Activated CD4-positive, alpha-beta T cell treated with anti-CD3 and anti-CD28 coated beads for 48 hours (primary cell): ENCODE data around the gene STX1A.

Source experiments
- DNase-seq: peaks from one replicate; pipeline ENCODE4 v3.0.0-alpha.2; 2020

Gene STX1A

DNA sequence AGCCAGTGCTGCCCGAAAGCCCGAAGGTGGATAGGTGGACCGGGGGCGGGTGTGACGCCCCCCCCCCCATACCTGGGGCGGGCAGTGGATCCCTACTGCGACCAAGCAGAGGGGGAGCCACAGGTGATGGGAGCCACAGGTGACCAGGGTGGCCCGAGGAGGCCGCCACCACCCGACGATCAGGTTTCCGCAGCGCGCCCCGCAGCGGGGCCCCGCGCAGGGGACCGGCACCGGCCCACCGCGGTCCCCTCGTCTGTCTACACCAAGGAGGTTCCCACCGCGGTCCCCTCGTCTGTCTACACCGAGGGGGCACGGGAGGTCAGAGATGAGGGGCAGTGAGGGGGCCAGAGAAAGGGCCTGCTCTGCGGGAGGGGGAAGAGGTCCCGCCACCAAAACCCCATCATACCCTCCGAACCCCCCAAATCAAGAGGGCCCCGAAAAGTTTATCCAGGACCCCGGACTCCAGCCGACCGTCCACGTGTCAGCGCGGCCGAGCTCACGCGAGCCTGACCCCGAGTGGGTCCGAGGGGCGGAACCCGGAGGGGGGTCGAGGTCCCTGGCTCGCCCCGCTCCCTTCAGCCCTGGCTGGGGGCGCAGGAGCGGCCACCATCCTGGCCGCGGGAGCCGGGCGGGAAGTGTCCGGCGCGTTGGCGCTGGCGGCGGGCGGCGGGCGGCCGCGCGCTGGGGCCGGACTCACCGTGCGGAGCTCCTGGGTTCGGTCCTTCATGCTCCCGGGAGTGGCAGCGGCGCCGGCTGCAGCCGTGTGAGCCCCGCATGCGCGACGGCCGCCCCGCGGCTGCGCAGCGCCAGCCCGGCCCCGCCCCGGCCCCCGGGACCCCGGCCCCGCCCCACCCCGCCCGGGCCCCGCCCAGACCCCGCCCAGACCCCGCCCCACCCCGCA, at the start of gene STX1A:
TSS of gene STX1A (minus strand) at position 765 of the 901 bp plus-strand sequence. CDS start at position 727, 38 bp downstream.
- DNase-seq, result peak; percentile 77

- DNase-seq, result no peak
Observed at GRCh38 chr7:73768641-73769480, 49.4 kb upstream of the STX1A start.

DNA sequence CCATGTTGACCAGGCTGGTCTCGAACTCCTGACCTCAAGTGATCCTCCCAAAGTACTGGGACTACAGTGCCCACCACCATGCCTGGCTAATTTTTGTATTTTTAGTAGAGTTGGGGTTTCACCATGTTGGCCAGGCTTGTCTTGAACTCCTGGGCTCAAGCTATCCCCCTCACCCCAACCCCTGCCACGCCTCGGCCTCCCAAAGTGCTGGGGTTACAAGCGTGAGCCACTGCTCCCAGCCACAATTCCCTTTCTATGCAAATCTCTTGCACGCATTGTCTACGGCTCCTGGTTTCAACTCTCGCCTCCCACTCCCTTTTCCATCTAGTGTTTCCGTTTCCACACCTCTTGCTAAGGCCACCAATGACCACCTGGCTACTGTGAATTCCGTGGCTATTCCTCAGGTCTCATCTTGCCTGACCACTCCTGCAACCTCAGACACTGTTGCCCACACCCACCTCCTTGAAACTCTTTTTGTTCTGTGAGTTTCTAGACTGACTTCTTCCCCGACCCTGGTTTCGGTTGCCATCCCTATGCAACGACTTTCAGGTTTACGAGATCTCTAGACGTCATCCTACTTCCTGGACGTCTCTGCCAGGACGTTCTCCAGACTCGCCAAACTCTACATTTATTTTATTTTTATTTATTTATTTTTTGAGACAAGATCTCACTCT, 47.2 kb upstream of the STX1A start:
- DNase-seq, result no peak

- DNase-seq, result no peak
Observed at GRCh38 chr7:73762659-73762999, 43.2 kb upstream of the STX1A start.

- DNase-seq, result no peak
Observed at GRCh38 chr7:73761854-73762658, 42.6 kb upstream of the STX1A start.

DNA sequence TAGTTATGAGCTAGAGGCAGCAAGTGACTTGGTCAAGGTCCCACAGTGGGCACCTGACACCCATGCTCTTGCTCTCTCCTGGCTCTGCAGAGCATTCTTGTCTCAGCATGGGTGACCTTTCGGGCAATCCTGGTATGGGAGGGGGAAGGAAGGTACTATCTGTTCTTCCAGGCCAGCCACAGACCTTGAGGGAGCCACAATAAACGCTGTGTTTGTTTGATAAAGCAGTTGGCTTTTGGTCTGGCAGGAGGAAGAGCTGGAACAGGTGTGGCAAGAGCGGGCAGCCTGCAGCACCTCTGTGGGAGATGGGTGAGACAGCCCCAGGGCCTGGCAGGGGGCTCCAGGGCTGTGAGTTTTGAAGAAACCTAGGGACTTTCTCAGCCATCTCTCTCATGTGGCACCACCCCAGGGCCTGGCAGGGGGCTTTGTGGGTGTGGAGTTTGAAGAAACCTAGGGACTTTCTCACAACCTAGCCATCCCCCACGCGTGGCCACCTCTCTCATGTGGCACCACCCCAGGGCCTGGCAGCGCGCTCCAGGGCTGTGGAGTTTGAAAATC, 39.2 kb upstream of the STX1A start:
- no peak for DNase-seq

DNA sequence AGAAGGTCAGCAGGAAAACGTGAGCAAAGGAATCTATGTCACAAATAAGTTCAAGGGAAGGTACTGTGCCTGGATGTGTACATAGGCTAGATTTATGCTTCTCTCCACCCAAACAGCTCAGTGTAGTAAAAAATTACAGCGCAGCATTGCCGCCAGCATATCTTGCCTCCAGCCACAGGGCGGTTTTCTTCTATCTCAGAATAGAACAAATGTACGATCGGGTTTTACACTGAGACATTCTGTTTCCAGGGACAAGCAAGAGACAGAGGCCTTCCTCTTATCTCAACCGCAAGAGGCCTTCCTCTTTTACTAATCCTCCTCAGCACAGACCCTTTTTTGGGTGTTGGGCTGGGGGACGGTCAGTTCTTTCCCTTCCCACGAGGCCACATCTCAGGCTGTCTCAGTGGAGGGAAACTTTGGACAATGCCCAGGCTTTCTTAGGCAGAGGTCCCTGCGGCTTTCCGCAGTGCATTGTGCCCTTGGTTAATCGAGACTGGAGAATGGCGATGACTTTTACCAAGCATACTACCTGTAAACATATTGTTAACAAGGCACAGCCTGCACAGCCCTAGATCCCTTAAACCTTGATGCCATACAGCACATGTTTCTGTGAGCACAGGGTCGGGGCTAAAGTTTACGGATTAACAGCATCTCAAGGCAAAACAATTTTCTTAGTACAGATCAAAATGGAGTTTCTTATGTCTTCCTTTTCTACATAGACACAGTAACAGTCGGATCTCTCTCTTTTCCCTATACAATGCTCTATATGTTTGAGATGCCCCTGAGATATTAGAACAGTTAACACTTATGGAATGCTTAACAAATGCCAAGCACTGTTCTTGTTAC, 30.7 kb upstream of the STX1A start:
- DNase-seq, result no peak

- DNase-seq, result no peak
Observed at GRCh38 chr7:73746378-73746777, 26.9 kb upstream of the STX1A start.

DNA sequence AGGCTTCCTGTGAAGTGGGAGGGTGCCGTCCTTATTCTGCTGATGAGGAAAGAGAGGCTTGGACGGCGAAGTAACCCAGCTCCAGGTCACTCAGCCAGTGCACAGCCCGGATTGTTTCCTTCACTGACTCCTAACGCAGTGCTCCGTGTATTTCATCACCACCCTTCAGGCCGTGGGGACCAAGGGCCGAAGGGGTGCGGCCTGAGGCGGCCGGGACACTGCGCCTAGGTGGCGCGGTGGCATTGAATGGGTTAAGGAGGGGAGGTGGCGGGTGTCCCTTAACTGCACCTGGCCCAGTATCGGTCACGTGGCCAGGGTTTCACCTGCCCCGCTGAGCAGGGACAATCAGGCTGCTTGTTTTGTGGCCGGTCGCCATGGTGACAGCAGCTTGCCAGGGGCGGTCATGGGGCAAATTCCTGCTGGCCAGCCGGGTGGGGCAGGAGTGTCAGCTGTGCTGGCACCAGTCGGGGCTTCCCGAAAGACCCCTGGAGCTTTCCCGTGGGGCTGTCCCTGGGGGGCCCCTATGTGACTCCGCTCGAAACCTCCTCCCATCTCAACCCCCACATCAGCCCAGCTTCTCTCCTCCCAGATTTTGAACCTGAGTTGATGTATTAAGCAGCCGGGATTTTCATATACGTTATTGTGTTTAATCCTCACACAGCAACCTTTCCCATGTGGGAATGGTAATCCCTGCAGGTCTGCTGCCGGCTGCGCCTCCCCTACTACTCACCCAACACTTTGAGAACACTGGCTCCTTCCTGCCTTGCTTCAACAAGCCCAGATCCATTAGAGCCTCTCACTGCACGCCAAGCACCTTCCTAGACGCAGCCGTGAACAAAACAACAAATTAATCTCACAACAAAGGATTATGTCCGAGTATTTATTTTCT, 23.5 kb upstream of the STX1A start:
- DNase-seq, result no peak

- DNase-seq, result no peak
Observed at GRCh38 chr7:73742338-73742752, 22.9 kb upstream of the STX1A start.

DNA sequence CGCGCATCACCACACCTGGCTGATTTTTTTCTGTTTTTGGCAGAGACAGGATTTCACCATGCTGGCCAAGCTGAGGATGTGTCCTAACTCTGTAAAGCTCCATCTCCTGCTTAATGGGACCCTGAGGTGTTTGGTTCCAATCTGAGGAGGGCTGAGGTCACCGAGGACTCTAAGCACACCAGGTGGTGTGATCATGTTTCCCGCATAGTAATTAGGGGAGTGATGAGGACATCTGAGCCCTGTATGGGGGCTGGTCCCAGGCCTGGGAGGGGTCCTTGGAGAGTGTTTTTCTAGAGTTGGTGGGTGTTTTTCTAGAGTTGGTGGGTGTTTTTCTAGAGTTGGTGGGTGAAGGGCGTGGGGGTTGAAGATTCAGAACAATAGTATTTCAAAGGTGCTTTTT, 22.1 kb upstream of the STX1A start:
- DNase-seq, result no peak

DNA sequence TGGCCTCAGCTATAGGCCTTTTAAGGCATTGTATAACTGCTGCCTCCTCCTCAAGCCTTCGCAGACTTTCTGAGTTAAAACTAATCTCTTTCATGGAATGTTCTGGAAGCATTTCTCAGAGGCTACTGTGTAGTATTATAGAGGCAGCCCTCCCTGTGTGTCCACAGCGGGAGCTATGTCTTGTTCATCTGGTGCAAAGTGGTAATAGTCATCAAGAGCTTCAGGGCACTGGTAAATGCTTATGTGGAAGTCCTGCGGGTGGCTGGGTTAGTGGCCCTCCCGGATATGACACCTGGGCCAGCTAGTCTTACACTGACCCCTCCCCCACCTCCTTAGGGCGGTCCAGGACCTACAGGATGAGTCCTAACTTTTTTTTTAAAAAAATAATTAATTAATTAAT, 21.3 kb upstream of the STX1A start:
- DNase-seq, result no peak

DNA sequence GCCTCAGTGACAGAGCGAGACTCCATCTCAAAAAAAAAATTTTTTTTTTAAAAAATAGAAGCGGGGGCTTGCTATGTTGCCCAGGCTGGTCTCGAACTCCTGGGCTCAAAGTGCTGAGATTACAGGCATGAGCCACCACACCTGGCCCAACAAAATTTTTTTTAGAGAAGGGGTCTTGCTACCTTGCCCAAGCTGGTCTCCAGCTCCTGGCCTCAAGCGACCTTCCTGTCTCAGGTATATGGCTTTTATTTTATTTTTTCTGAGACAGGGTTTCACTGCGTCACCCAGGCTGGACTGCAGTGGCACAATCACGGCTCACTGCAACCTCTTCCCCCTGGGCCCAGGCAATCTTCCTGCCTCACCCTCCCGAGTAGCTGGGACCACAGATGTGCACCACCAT, 20.7 kb upstream of the STX1A start:
- no peak for DNase-seq

DNA sequence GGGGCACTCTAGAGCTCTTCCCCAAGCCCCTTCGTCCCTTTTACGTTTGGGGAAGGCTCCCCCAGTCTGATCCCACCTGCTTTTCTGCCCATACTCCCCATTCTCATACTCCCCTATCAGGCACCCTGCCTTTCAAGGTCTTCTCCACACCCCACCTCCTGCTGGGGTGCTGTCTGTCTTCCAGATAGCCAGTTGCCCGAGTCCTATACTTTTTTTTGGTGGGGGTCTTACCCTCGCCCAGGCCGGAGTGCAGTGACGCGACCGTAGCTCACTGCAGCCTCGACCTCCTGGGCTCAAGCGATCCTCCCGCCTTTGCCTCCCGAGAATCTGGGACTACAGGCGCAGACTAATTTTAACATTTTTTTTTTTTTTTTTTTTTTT, 19.9 kb upstream of the STX1A start:
- DNase-seq, result no peak

DNA sequence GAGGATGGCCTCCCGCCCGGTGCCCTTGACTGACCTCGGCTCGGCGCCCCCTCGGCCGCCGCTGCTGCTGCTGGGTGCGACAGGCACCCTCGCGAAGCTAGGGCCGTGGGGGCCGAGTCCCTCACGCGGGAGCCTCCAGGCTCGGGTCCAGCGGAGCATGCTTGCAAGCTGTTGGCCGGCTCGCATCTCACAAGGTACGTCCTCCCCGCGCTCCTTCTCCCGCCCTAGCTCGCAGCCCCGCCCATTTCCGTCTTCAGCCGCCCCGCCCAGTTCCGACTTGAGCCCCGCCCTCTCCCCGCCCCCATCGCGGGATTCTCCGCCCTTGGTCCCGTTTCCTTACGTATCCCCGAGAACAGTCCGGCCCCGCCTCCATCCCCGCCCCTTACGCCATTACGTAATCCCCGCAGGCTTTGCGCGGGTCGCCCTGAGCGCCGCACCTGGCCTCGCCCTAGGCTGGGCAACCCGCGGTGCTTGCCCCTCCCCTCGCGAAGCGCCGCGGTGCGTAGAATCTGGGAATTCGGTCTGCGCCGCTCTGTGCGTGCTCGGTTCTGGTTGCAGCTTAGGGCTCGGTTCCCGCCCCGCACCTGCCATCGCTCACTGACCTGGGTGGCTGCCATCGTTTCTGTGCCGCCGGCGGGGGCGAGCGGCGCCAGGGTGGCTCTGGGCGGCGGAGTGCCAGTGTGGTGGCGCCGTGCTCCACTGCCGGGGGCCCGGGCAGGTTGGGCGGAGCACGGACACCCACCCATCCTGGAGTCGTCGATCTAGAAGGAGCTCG, 19.3 kb upstream of the STX1A start, which contains the start of gene ABHD11:
TSS of gene ABHD11 (minus strand) at position 191 of the 775 bp plus-strand sequence. CDS start at position 159, 32 bp downstream.
- peak; percentile 99 for DNase-seq

DNA sequence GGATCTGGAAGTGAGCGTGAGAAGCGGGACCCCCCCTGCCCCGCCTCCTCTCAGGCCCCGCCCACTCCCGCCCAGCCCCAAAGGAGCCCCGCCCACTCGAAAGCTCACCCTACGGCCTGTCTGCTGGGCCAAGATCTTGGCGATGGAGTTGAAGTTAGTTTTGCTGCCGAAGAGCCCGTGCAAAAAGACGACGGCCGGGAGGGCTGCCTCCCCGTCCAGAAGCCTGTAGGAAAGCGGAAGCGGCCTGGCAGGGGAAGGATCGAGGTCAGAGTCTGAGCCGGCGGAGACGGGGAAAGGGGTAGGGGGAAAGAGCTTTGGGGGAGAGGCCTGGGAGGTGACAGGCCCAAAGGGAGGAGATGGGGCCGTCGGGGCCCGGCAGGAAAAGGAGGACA, 18.7 kb upstream of the STX1A start:
- peak; percentile 69 for DNase-seq

DNA sequence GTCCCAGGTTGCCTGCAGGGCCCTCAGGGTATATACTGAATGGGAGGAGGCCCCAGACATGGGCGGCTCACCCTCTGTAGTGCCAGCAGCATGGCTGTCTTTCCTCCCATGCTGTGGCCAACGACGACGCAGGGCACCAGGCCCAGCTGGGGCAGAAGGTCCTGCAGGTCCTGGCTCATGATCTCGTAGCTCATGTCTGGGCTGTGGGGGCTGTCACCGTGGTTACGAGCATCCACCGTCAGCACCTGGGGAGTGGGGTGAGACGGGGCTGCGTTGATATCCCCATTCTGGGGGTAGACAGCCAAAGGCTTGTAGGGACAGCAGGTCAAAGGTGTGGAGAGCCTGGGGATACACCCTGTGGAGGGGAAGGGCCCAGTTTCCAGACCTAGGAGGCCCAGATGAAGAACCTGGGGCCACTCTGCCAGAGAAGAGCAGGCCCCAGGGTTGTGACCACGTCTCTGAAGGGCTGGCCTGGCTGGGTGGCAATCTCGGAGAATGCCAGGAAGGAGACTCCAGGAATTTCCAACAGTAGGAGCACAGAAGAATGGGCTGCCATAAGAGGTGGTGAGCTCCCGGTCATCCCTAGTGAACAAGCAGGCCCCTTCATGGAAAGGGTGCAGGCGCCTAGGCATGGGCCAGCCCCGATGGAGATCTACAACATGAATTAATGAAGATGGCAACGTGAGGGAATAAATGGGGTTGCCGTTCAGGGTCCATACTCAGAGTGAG, 18.2 kb upstream of the STX1A start:
- no peak for DNase-seq

DNA sequence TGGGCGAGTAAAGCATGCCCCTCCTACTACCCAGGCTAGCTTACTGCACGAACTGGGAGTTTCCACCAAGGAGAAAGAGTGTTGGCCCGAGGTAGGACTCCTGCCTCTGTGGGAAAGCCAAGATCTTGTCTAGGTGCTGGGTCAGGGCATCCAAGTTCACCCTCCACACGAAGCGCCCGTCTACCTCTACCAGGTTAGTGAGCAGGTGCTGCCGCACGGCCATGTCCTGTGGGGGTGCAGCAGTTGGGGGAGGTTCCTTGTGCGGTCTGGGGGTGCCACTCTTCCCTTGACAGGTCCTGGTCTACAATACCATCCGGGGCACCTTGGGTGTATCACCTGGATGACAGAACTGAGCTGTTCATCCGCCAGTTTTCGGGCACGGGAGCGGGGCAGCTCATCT, 17.4 kb upstream of the STX1A start:
- DNase-seq, result no peak

DNA sequence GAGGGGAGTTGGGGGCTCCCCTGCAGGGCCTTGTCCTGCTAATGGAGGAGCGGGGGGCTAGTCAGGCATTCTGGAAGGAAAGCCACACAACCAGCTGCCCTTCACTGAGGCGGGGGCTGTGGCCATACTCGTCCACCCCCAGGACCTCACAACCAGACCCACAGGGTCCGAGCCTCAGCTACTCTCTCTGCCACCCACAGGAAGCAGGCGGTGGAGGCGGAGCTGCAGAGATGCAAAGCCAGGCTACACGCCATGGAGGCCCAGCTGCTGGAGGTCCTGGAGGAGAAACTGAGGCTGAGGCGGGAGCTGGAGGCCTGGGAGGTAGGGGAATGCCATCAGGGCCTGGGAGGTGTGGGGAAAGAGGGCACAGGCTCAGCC, 16.0 kb upstream of the STX1A start:
- DNase-seq, result no peak
